ENCODE measurements around the gene KDM3B.
"Not testable (repeated sequence)": the region's sequence is repeated elsewhere in the genome, so short reads cannot be mapped to it uniquely, and the experiment has no call there.

The KDM3B gene

DNA sequence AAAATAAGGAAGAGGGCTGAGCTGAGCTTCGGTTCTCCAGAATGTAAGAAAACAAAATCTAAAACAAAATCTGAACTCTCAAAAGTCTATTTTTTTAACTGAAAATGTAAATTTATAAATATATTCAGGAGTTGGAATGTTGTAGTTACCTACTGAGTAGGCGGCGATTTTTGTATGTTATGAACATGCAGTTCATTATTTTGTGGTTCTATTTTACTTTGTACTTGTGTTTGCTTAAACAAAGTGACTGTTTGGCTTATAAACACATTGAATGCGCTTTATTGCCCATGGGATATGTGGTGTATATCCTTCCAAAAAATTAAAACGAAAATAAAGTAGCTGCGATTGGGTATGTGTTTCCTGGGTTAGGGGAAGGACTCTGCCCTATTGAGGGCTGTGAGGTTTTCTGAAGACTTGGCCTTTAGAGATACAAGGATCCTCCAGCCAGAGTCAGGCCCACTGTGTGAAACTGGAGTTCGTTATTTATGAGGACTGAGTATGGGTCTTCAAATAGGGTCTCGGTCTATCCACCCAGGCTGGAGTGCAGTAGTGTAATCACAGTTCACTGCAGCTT lies 116.6 kb downstream of the KDM3B start:
- DNase-seq = no peak

DNA sequence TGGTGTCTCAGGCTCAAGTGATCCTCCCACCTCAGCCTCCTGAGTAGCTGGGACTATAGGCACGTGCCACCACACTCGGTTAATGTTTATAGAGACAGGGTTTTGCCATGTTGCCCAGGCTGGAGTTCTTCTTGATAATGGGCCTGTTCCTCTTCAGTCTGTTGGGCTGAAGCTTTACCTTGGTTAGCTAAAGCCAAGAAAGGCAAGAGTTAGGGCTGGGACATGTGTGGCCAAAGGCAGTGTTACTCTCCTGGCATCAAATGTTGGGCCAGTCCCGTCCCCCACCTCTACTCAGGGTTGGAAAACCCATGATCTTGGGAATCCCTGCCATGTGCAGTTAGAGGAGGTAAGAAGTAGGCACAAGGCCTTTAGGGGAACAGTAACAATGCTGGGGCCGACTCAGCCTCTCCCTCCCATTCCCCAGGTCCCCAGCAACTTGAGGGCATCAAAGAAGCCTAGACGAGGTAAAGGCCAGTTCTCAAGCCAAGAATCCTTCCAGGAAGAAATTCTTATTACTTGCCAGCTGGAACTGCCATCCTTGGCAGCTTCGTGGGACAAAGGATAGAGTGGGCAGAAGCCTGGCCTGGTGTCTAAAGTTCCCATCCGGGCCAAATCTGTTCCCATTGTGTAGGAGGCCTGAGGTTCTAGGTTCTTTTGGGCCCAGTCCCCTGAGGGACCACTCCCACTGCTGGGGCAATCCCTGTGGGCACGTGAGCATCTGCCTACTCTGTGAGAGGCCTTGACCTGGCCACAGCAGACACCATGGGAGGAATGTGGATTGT lies 117.2 kb downstream of the KDM3B start:
- no peak for DNase-seq

DNA sequence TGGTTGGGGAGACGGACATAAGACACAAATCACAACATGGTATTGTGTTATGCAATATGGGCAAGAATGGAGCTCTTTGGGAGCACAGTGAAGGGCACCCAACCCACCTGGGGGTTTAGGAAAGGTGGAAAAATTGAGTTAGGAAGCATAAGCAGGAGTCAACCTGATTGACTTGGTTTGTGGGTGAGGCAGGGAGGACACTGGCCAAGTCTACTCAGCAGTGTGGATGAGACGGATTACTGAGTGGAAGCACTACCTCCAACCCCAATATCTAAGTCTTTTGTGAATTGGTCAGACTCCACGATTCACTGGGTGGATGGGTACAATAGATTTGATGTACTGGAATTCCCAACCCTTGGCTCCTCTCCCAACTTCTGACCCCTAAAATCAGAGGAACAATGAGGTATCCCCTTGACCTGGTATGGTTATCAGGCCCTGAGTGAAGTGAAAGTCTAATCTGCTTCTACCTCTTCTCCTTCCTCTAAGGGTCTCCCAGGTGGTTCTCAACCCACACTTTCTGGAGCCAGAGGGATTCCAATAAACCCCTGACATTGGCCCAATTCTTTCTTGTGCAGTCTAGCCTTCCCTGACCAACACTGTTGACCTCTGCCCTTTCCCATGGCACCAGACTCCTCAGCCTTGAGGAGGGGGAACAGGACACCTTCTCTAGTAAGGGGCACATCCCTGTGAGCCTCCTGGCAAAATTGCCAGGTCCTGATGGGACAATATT lies 118.0 kb downstream of the KDM3B start:
- DNase-seq = no peak

DNA sequence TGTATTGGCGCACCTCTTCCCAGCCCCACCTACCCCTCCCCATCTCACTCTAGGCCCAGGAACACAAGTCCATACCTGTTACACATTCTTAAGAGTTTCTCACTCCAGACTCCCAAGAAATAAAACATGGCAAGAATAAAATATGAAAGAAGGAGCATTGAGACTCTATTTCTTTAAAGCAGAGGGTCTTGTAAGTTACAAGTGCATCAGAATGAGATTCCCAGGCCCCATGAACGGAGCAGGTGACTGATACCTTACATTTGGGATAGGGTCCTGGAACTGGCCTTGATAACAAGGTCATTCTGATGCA lies 118.5 kb downstream of the KDM3B start:
- DNase-seq = no peak

DNA sequence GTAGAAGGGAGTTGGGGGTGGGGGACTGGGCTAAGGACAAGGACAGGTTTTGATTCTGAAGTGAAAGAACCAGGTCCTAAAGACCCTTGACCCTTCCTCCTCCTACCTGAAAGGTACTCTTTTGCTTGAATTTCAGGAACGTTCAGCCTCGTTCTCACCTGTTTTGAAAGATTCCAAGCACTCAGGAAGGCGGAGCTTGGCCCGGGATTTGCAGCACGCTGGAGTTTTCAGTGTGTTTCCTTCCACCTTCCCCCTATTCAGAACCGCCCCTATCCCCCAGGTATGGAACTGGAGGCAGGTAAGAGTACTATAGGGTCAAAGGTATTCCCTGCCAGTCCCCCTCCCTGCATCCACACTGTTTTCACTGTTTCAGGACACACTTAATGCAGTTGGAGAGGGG lies 119.9 kb downstream of the KDM3B start:
- no peak for DNase-seq

DNA sequence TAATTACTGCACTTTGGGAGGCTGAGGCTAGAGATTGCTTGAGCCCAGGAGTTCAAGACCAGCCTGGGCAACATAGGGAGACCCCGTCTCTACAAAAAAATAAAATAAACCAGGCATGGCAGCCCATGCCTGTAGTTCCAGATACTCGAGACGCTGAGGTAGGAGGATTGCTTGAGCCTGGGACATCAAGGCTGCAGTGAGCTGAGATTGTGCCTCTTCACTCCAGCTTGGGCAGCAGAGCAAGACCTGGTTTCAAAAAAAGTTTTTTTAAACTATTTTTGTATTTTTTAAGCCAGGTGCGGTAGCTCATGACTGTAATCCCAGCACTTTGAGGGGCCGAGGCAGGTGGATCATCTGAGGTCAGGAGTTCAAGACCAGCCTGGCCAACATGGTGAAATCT lies 120.7 kb downstream of the KDM3B start:
- DNase-seq = not testable (repeated sequence)

DNA sequence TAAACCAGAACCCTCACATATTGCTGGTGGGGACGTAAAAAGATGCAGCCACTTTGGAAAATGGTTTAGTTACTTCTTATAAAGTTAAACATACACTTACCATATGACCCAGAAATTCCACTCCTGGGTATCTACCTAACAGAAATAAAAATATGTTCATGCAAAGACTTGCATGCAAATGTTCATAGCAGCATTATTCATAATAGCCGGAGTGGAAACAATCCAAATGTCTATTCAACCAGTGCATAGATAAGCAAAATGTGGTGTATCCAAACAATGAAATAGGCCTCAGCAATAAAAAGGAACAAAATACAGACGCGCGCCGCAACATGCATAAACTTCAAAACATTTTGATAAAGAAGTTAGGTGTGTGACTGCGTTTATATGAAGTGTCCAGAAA lies 124.4 kb downstream of the KDM3B start:
- DNase-seq = no peak

DNA sequence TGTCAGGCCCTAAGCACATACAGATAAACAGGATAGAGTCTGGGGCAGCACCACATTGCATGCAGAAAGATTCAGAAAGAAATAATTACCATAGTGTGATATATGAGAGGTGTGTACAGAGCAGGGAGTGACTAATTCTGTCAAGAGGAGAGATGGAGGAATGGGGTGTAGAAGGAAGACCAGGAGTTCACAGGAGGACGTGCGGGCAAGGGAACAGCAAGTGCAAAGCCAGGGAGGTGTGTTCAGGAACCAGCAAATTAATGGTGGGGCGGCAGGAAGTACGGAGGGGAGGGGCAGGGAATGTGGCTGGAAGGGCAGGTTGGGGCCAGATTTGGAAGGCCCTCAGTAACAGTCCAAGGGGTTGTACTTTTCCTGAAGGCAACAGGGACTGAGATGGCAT lies 130.2 kb downstream of the KDM3B start:
- DNase-seq = no peak

Measured in SHP77 treated with DMSO at 0.1 percent for 48 hours (cell line).